ENCODE data around the gene RAB39A. TPM values are rescaled to one million over a fixed set of nuclear protein-coding genes. Genes with fewer than 3 reads are reported as not detected.

RAB39A gene
- polyA plus RNA-seq, 12 donors = 0.23 to 1.5 (median 0.43) TPM; not detected in 2

GRCh38 chr11:107961480-107961879, 33.2 kb downstream of the RAB39A start:
- DNase-seq = no peak

- no peak for DNase-seq
Observed at GRCh38 chr11:107962181-107962580, 33.9 kb downstream of the RAB39A start.

- no peak for DNase-seq
Observed at GRCh38 chr11:107963091-107963490, 34.8 kb downstream of the RAB39A start.

- no peak for DNase-seq
Observed at GRCh38 chr11:107969219-107969618, 41.0 kb downstream of the RAB39A start.

GRCh38 chr11:107970049-107970448, 41.8 kb downstream of the RAB39A start:
- no peak for DNase-seq

- DNase-seq = no peak
Observed at GRCh38 chr11:107973641-107974040, 45.4 kb downstream of the RAB39A start.

- DNase-seq = no peak
Observed at GRCh38 chr11:107988397-107989158, 60.3 kb downstream of the RAB39A start.

GRCh38 chr11:107991868-107992414, 63.7 kb downstream of the RAB39A start:
- DNase-seq = no peak

GRCh38 chr11:107996006-107996776, 67.9 kb downstream of the RAB39A start:
- DNase-seq = no peak

- no peak for DNase-seq
Observed at GRCh38 chr11:107998761-107999160, 70.5 kb downstream of the RAB39A start.

- no peak for DNase-seq
Observed at GRCh38 chr11:107999759-108000455, 71.7 kb downstream of the RAB39A start.

- DNase-seq = no peak
Observed at GRCh38 chr11:108002476-108002875, 74.2 kb downstream of the RAB39A start.

GRCh38 chr11:108003623-108004022, 75.4 kb downstream of the RAB39A start:
- no peak for DNase-seq

GRCh38 chr11:108007819-108008218, 79.6 kb downstream of the RAB39A start:
- no peak for DNase-seq

GRCh38 chr11:108008656-108009496, 80.6 kb downstream of the RAB39A start, which contains the start of gene CUL5:
CUL5 (plus strand) TSS chr11:108008898; CDS start chr11:108009349, 451 bp downstream.
- DNase-seq = peak; percentile 96

GRCh38 chr11:108009497-108010370, 81.5 kb downstream of the RAB39A start:
- DNase-seq = no peak

- no peak for DNase-seq
Observed at GRCh38 chr11:108012139-108012725, 84.0 kb downstream of the RAB39A start.
